Transverse colon (tissue), 4 donors: Measurements from ENCODE around the gene AKAP13. TPM values are rescaled to one million over a fixed set of nuclear protein-coding genes. Genes with fewer than 3 reads are reported as not detected.

Source experiments
- DNase-seq: peaks from one replicate; pipeline ENCODE4 v3.0.0-alpha.2; 2019
- H3K27ac ChIP-seq, 4 donors: fragments of 200-600 bp; sonication (generic); 2 replicates each; pipeline ENCODE4 v1.5.1; 2016 to 2018; ENCODE audit warnings: inconsistent platforms in 4 of 4
- H3K27me3 ChIP-seq: fragments of 200-600 bp; sonication (generic); 2 replicates; pipeline ENCODE4 v1.5.1; 2017; ENCODE audit warnings: inconsistent platforms
- H3K36me3 ChIP-seq, 4 donors: fragments of 200-600 bp; sonication (generic); 2 replicates each; pipeline ENCODE4 v1.5.1; 2017 to 2019; ENCODE audit warnings: inconsistent platforms in 4 of 4
- H3K4me1 ChIP-seq, 4 donors: fragments of 200-600 bp; sonication (generic); 2 replicates each; pipeline ENCODE4 v1.5.1; 2017 to 2020; ENCODE audit warnings: inconsistent platforms in 4 of 4
- H3K4me3 ChIP-seq, 4 donors: fragments of 200-600 bp; sonication (generic); 1 replicate in 1 of 4; 2 replicates in 3 of 4; pipeline versions ENCODE4 v1.5.1 to v1.6.1; 2017 to 2019; ENCODE audit warnings: inconsistent platforms in 4 of 4
- H3K9me3 ChIP-seq, 2 donors: fragments of 200-600 bp; sonication (generic); 2 replicates each; pipeline ENCODE4 v1.5.1; 2017 to 2019; ENCODE audit warnings: inconsistent platforms in 2 of 2
- CTCF ChIP-seq, 5 experiments: fragments of 200-600 bp in 3 of 5; fragments of 450-650 bp in 2 of 5; sonication (generic) in 3 of 5; IDR thresholded peaks; 1 replicate in 2 of 5; 2 replicates in 3 of 5; pipeline ENCODE4 v1.5.1; 2016 to 2017; ENCODE audit warnings: antibody characterized with exemption in 5 of 5, inconsistent platforms in 3 of 5, mild to moderate bottlenecking in 2 of 5, moderate library complexity in 1 of 5
- EP300 ChIP-seq: sonication (generic); formaldehyde crosslinking; IDR thresholded peaks from one replicate; pipeline ENCODE4 v1.6.1; 2017; ENCODE audit warnings: antibody characterized with exemption, low read depth
- POLR2A ChIP-seq: fragments of 450-650 bp; IDR thresholded peaks from one replicate; pipeline ENCODE4 v1.6.1; 2016; ENCODE audit warnings: antibody characterized with exemption, mild to moderate bottlenecking, moderate library complexity
- POLR2AphosphoS5 ChIP-seq, 3 donors: sonication (generic); formaldehyde crosslinking; IDR thresholded peaks; one replicate each; pipeline ENCODE4 v1.6.1; 2016; ENCODE audit warnings: antibody characterized with exemption in 3 of 3
- WGBS, 2 donors: methylation state at CpG; one replicate each; pipeline ENCODE4 v1.1.5; 2018; ENCODE audit warnings: low coverage in 1 of 2; 5-methylcytosine and 5-hydroxymethylcytosine counted together
- in situ Hi-C, 4 donors: fragments of 200-750 bp; cut with MboI; loops; one replicate each; pipeline versions ENCODE4 v1.15.0 to v1.15.1; 2017; ENCODE audit warnings: low sequenced_read_pairs in 3 of 4, low pct_ligation_motif_present in 1 of 4, low pct_unique_long_range_greater_than_20kb in 1 of 4
- intact Hi-C: fragments of 100-400 bp; cut with DNase I; formaldehyde crosslinking; loops from one replicate; pipeline ENCODE4 v1.15.1; 2023; ENCODE audit warnings: low total_unique reads
- total RNA-seq, 4 donors: library from RNA; depleted of rRNA; stranded (reverse); fragments of >200 nt; gene quantifications; one replicate each; pipeline ENCODE4 v1.1.0, GENCODE V29; 2016

AKAP13 gene
- total RNA-seq, 4 donors from 2014 or later, result 206 to 291 (median 214) TPM

GRCh38 chr15:85422607-85423006 is 42.2 kb downstream of the AKAP13 start:
- no peak overlapping the region for H3K4me3 ChIP-seq
- peaks cover 8 to 49% (median 29%) of the 10 kb centered on the region in 4 donors for H3K4me1 ChIP-seq
- H3K9me3 ChIP-seq, result no peaks in the 10 kb centered on the region
- no peak for TF ChIP-seq EP300
- no peak for TF ChIP-seq POLR2AphosphoS5 (IDR thresholded peaks at IDR 0.05)
- TF ChIP-seq CTCF (IDR thresholded peaks at IDR 0.05), result no peak
- TF ChIP-seq POLR2A, result no peak
- intact Hi-C loops, result no loop called here
- in situ Hi-C loops, result no loop called here
- no peaks in the 10 kb centered on the region for H3K27me3 ChIP-seq
- H3K27ac ChIP-seq, result no peak overlapping the region
- WGBS, 2 donors, result 83 to 96% methylated on average over 1 to 2 of the region's 2 CpGs
- H3K36me3 ChIP-seq, result no peaks in the 10 kb centered on the region
- no peak for DNase-seq

GRCh38 chr15:85423256-85423655 is 42.9 kb downstream of the AKAP13 start:
- no peak overlapping the region for H3K4me3 ChIP-seq
- no peaks in the 10 kb centered on the region for H3K27me3 ChIP-seq
- intact Hi-C loops (no loop called here), in situ Hi-C loops (no loop called here)
- H3K9me3 ChIP-seq, result no peaks in the 10 kb centered on the region
- no peaks in the 10 kb centered on the region for H3K36me3 ChIP-seq
- no peak for DNase-seq
- no peak for TF ChIP-seq CTCF (IDR thresholded peaks at IDR 0.05)
- TF ChIP-seq POLR2AphosphoS5 (IDR thresholded peaks at IDR 0.05), result no peak
- TF ChIP-seq POLR2A, result no peak
- no peak for TF ChIP-seq EP300
- no peak overlapping the region for H3K27ac ChIP-seq
- H3K4me1 ChIP-seq, result peaks cover 13 to 55% (median 35%) of the 10 kb centered on the region in 4 donors

GRCh38 chr15:85424154-85424553 is 43.8 kb downstream of the AKAP13 start:
- Histone ChIP-seq H3K4me3 (no peak overlapping the region), H3K27ac (no peak overlapping the region), H3K9me3 (no peaks in the 10 kb centered on the region), H3K36me3 (no peaks in the 10 kb centered on the region), H3K4me1 (peaks cover 18 to 64% (median 36%) of the 10 kb centered on the region in 4 donors), H3K27me3 (no peaks in the 10 kb centered on the region)
- intact Hi-C loops, result no loop called here
- WGBS, 2 donors, result 72 to 100% methylated on average over 1 of the region's 1 CpG
- in situ Hi-C loops, result no loop called here
- TF ChIP-seq POLR2A (no peak), CTCF (IDR thresholded peaks at IDR 0.05) (no peak), POLR2AphosphoS5 (IDR thresholded peaks at IDR 0.05) (no peak), EP300 (no peak)
- no peak for DNase-seq

- no peak for DNase-seq
- WGBS, 2 donors, result 98 to 100% methylated on average over 1 of the region's 1 CpG
- in situ Hi-C loops (no loop called here), intact Hi-C loops (no loop called here)
- no peaks in the 10 kb centered on the region for H3K9me3 ChIP-seq
- peak overlapping the region; percentile 59 to 69 (median 66) for H3K27ac ChIP-seq
- TF ChIP-seq CTCF (IDR thresholded peaks at IDR 0.05) (no peak), EP300 (no peak), POLR2A (no peak), POLR2AphosphoS5 (IDR thresholded peaks at IDR 0.05) (no peak)
- no peak overlapping the region for H3K4me3 ChIP-seq
- H3K27me3 ChIP-seq, result no peaks in the 10 kb centered on the region
- H3K36me3 ChIP-seq, result no peaks in the 10 kb centered on the region
- H3K4me1 ChIP-seq, result peaks cover 10 to 68% (median 31%) of the 10 kb centered on the region in 4 donors
These were observed 46.1 kb downstream of the AKAP13 start for GRCh38 chr15:85426481-85426880.
